ENCODE measurements around the gene AHCYL1. TPM values are rescaled to one million over a fixed set of nuclear protein-coding genes. Genes with fewer than 3 reads are reported as not detected.

AHCYL1 gene
- polyA plus RNA-seq, 2 of the 4 experiments (the other 2 are of a cell fraction): 124 to 148 TPM

- no peak for TF ChIP-seq HEYL (CRISPR knock-in tag; IDR thresholded peaks at IDR 0.05)
- TF ChIP-seq CBX8 (IDR thresholded peaks at IDR 0.05): no peak
- TF ChIP-seq HOXA7 (CRISPR knock-in tag; IDR thresholded peaks at IDR 0.05): no peak
- TF ChIP-seq POLR2A (IDR thresholded peaks at IDR 0.05; ENCODE audit: low read length): no peak
- TF ChIP-seq CBX2 (IDR thresholded peaks at IDR 0.05; ENCODE audit: borderline replicate concordance, low read depth): no peak
- TF ChIP-seq SMC3 (IDR thresholded peaks at IDR 0.05): no peak
- no peak for TF ChIP-seq KDM5A (IDR thresholded peaks at IDR 0.05)
- no peak for TF ChIP-seq NR3C1 (IDR thresholded peaks at IDR 0.05)
- no peak for TF ChIP-seq E2F6 (IDR thresholded peaks at IDR 0.05; ENCODE audit: borderline replicate concordance, low read depth)
- TF ChIP-seq BHLHE40 (IDR thresholded peaks at IDR 0.05; ENCODE audit: low read depth, low read length): no peak
- no peak for TF ChIP-seq ESRRA (IDR thresholded peaks at IDR 0.05; ENCODE audit: borderline replicate concordance, low read length)
- 82% methylated on average over 2 of the region's 2 CpGs for WGBS (ENCODE audit: missing lambda C conversion rate)
- ATAC-seq: no peak
- no peak for FAIRE-seq
- POLR2A ChIA-PET: no interaction called here
- Histone ChIP-seq H3K27ac (no peak overlapping the region), H3K4me1 (peaks cover under 1% of the 10 kb centered on the region; the same call in 2 of the 3 replicates), H3K4me2 (no peak overlapping the region), H3K4me3 (no peak overlapping the region), H3K9me3 (peaks cover 5% of the 10 kb centered on the region; the same call in 1 of the 3 replicates)
- no peak for DNase-seq (ENCODE audit: low read depth in 1 of 2, low spot score in 1 of 2)
- CTCF ChIA-PET: interaction anchor here (1.2 to 3.4 kb wide), 5 partner anchors 19 to 165 kb away, joined by 3 to 8 read pairs (median 4); partner anchors contain the start of gene AHCYL1
Measured at GRCh38 chr1:109942434-109942833, 42.1 kb upstream of the AHCYL1 start.

GRCh38 chr1:109944541-109944940, 40.0 kb upstream of the AHCYL1 start:
- no peak for TF ChIP-seq BCL3 (IDR thresholded peaks at IDR 0.05)
- ChIA-PET CTCF (interaction anchor here (0.6 to 7.5 kb wide), 5 partner anchors 9 to 304 kb away, joined by 3 to 38 read pairs (median 4); partner anchors contain the start of gene AHCYL1), POLR2A (no interaction called here)
- Histone ChIP-seq H3K4me1 (peaks cover 20% of the 10 kb centered on the region), H3K4me3 (no peak overlapping the region), H3K4me2 (no peak overlapping the region), H3K27ac (0 out of 6 replicates have a peak overlapping the region, but pooled peaks of 1 of the 2 experiments have one; percentile 28), H3K9me3 (no peaks in the 10 kb centered on the region)
- no peak for ATAC-seq
- DNase-seq (ENCODE audit: low read depth in 1 of 2, low spot score in 1 of 2): no peak
- 88% methylated on average over 2 of the region's 2 CpGs for WGBS (ENCODE audit: missing lambda C conversion rate)
- FAIRE-seq: no peak

GRCh38 chr1:109946511-109946910, 38.1 kb upstream of the AHCYL1 start:
- 83% methylated on average over 5 of the region's 6 CpGs for WGBS (ENCODE audit: missing lambda C conversion rate)
- FAIRE-seq: no peak
- no peak for TF ChIP-seq FOSL2 (IDR thresholded peaks at IDR 0.05)
- no peak for TF ChIP-seq FOSL2 (CRISPR knock-in tag; IDR thresholded peaks at IDR 0.05)

GRCh38 chr1:109947582-109948284, 36.8 kb upstream of the AHCYL1 start:
- Histone ChIP-seq H3K4me3 (no peak overlapping the region), H3K4me2 (peak overlapping the region; percentile 29), H3K9me3 (no peaks in the 10 kb centered on the region), H3K4me1 (peaks cover 32% of the 10 kb centered on the region), H3K27ac (peak overlapping the region; percentile 64 to 84)
- WGBS (ENCODE audit: missing lambda C conversion rate): 51% methylated on average over 10 of the region's 10 CpGs
- FAIRE-seq (no peak), ATAC-seq (peak; percentile 34 to 58; a peak in 4 of 6 replicates), DNase-seq (ENCODE audit: low read depth in 1 of 2, low spot score in 1 of 2) (no peak)
- POLR2A ChIA-PET: no interaction called here
- TF ChIP-seq USF2 (IDR thresholded peaks at IDR 0.05) (no peak), FOXS1 (CRISPR knock-in tag; IDR thresholded peaks at IDR 0.05) (no peak), KDM1A (IDR thresholded peaks at IDR 0.05; ENCODE audit: low read depth) (no peak), POLR2AphosphoS2 (conservative IDR thresholded peaks at IDR 0.05; ENCODE audit: low read length) (no peak), JUNB (IDR thresholded peaks at IDR 0.05) (no peak), FOSL2 (IDR thresholded peaks at IDR 0.05) (no peak), FOSL2 (CRISPR knock-in tag; IDR thresholded peaks at IDR 0.05) (no peak), TP53 (CRISPR knock-in tag; IDR thresholded peaks at IDR 0.05) (no peak), ZC3H11A (IDR thresholded peaks at IDR 0.05) (no peak)
- CTCF ChIA-PET: interaction anchor here (0.7 to 7.5 kb wide), 5 partner anchors 12 to 171 kb away, joined by 3 to 38 read pairs (median 4); partner anchors contain the start of gene AHCYL1

More at GRCh38 chr1:109946511-109946910, 38.1 kb upstream of the AHCYL1 start:
- Histone ChIP-seq H3K4me3 (no peak overlapping the region), H3K4me1 (peaks cover 32% of the 10 kb centered on the region), H3K27ac (peak overlapping the region; percentile 64 to 84; a peak in 5 of 6 replicates), H3K4me2 (no peak overlapping the region), H3K9me3 (no peaks in the 10 kb centered on the region)
- ChIA-PET CTCF (interaction anchor here (0.9 to 7.5 kb wide), 4 partner anchors 16 to 181 kb away, joined by 3 to 38 read pairs (median 4); partner anchors contain the start of gene AHCYL1), POLR2A (no interaction called here)
- ATAC-seq: no peak
- DNase-seq (ENCODE audit: low read depth in 1 of 2, low spot score in 1 of 2): no peak
